ENCODE measurements around the gene YPEL2. TPM values are rescaled to one million over a fixed set of nuclear protein-coding genes. Genes with fewer than 3 reads are reported as not detected.

Gene YPEL2
- total RNA-seq, 1 experiment from 2014 or later, result 4.1 TPM

DNA sequence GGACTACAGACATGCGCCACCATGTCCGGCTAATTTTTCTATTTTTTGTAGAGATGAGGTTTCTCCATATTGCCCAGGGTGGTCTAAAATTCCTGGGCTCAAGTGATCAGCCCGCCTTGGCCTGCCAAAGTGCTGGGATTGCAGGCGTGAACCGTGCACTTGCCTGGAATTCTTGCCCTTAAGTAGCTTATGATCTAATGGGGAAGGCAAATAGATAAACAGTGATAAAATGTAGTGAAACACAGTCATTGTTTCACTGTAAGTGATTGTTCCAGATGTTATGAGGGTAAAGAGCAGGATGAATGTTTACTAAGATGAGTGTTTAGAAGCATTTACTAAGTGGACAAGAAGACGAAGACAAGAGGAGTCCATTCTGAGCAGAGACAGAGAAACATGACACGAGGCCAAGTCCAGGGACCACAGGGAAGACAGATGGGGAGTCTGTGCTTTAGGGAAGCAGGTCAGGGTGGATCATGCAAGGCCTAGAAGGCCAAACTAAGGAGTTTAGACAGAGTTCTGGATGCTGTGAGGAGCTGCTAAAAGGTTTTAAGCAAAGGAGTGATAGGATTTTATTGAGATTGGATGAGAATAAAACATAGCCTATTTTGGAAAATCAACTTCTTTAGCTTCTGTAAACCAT lies 36.9 kb downstream of the YPEL2 start:
- Mint-ChIP-seq H3K4me1 (ENCODE audit: low read depth, unreplicated experiment) (peaks cover 32% of the 10 kb centered on the region), H3K4me3 (ENCODE audit: low read depth, unreplicated experiment) (no peak overlapping the region), H3K27me3 (ENCODE audit: unreplicated experiment) (no peaks in the 10 kb centered on the region), H3K36me3 (ENCODE audit: insufficient read depth, unreplicated experiment) (no peaks in the 10 kb centered on the region), H3K27ac (ENCODE audit: unreplicated experiment) (no peak overlapping the region), H3K9me3 (ENCODE audit: low read depth, unreplicated experiment) (no peaks in the 10 kb centered on the region)
- intact Hi-C loops (cut with micrococcal nuclease; ENCODE audit: unreplicated experiment), result no loop called here
- CTCF ChIA-PET, result no interaction called here
- BruUV-seq (replicated peaks), result no TSS peak
- DNase-seq, result no peak
- TF ChIP-seq, protein P1, sequence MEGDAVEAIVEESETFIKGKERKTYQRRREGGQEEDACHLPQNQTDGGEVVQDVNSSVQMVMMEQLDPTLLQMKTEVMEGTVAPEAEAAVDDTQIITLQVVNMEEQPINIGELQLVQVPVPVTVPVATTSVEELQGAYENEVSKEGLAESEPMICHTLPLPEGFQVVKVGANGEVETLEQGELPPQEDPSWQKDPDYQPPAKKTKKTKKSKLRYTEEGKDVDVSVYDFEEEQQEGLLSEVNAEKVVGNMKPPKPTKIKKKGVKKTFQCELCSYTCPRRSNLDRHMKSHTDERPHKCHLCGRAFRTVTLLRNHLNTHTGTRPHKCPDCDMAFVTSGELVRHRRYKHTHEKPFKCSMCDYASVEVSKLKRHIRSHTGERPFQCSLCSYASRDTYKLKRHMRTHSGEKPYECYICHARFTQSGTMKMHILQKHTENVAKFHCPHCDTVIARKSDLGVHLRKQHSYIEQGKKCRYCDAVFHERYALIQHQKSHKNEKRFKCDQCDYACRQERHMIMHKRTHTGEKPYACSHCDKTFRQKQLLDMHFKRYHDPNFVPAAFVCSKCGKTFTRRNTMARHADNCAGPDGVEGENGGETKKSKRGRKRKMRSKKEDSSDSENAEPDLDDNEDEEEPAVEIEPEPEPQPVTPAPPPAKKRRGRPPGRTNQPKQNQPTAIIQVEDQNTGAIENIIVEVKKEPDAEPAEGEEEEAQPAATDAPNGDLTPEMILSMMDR (IDR thresholded peaks at IDR 0.05; ENCODE audit: unreplicated experiment), result no peak

DNA sequence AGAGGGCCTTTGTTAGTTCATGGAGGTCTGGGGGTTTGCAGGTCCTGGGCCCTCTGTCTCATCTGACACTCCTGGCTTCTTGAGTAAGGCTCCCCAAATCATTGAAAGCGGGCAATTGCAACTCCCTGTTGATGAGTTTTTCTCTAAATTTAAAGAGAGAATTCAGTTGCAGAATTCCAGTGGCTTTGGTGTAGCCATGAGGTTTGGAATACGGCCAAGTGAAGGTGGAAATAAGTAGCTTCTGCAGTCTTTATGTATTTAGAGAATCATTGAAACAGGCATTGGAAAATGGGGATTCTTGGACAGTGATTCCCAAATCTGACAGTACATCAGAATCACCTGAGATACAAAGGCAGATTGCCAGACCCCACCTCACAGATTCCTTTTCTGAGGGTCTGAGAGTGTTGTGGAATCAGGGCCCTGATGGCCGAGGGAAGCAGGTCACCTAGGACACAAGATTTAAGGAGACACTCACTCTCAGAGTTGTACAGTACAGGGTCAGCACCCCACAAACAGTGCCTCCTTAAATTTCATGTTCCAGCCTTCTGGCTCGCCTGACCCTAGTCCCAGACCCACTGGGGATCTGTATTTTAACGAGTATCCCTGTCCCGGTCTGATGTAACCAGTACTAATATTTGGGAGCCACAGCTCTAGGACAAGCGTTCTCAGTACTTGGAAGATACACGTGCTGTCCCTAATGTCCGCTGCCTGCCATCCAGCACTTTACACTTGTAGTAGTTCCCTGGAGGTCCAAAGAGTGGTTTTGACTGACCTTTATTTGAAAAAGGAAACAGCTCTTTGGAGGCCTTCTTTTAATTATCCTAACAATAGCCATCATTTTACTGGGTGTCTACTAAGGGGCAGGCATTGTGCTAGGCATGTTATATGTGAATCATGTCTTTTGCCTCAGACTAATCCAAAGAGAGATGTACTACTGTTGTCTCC lies 37.8 kb downstream of the YPEL2 start:
- H3K27ac Mint-ChIP-seq (ENCODE audit: unreplicated experiment), result no peak overlapping the region
- peaks cover 32% of the 10 kb centered on the region for H3K4me1 Mint-ChIP-seq (ENCODE audit: low read depth, unreplicated experiment)
- no TSS peak for BruUV-seq (replicated peaks)
- CTCF ChIA-PET, result no interaction called here
- H3K36me3 Mint-ChIP-seq (ENCODE audit: insufficient read depth, unreplicated experiment), result no peaks in the 10 kb centered on the region
- H3K27me3 Mint-ChIP-seq (ENCODE audit: unreplicated experiment), result no peaks in the 10 kb centered on the region
- TF ChIP-seq, protein P1 (IDR thresholded peaks at IDR 0.05; ENCODE audit: unreplicated experiment), result no peak
- no peaks in the 10 kb centered on the region for H3K9me3 Mint-ChIP-seq (ENCODE audit: low read depth, unreplicated experiment)
- no peak for DNase-seq
- no peak overlapping the region for H3K4me3 Mint-ChIP-seq (ENCODE audit: low read depth, unreplicated experiment)
- intact Hi-C loops (cut with micrococcal nuclease; ENCODE audit: unreplicated experiment), result no loop called here

DNA sequence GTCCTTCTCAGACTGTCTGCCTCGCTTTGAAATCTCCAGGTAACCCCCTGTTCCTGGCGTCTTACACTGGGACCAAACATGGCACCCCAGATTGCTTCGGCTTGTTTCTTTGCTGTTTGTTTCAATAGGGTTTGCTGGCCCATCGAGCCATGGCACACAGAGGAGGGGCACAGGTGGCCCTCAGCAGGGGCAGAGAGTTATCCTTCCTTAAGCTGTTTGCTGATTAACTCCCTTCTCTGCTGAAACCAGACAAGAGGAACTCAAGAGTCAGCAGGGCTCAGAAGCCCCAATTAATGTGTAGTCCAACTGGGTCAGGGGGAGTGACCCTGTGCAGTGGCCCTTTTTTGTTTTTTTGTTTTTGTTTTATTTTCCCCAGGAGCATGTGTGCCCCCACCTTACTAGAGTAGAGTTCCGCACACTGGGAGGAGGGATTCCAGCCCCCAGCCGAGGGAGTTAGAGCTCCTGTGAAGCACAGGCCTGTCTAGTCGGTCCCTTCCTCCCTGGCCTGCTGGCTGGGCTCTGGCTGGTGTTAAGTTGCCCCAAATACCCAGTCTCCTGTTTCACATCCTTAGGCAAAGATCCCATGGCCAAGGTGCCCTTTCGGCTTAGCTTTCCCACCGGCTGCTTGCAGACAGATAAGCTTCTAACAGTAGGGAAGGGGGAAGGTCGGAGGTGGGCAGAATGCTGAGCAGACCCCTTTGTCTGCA lies 39.3 kb downstream of the YPEL2 start:
- no TSS peak for BruUV-seq (replicated peaks)
- H3K27ac Mint-ChIP-seq (ENCODE audit: unreplicated experiment), result no peak overlapping the region
- H3K9me3 Mint-ChIP-seq (ENCODE audit: low read depth, unreplicated experiment), result no peaks in the 10 kb centered on the region
- no peaks in the 10 kb centered on the region for H3K27me3 Mint-ChIP-seq (ENCODE audit: unreplicated experiment)
- CTCF ChIA-PET, result no interaction called here
- intact Hi-C loops (cut with micrococcal nuclease; ENCODE audit: unreplicated experiment), result no loop called here
- no peak for DNase-seq
- no peak overlapping the region for H3K4me3 Mint-ChIP-seq (ENCODE audit: low read depth, unreplicated experiment)
- TF ChIP-seq, protein P1 (IDR thresholded peaks at IDR 0.05; ENCODE audit: unreplicated experiment), result no peak
- H3K4me1 Mint-ChIP-seq (ENCODE audit: low read depth, unreplicated experiment), result peaks cover 32% of the 10 kb centered on the region
- no peaks in the 10 kb centered on the region for H3K36me3 Mint-ChIP-seq (ENCODE audit: insufficient read depth, unreplicated experiment)

DNA sequence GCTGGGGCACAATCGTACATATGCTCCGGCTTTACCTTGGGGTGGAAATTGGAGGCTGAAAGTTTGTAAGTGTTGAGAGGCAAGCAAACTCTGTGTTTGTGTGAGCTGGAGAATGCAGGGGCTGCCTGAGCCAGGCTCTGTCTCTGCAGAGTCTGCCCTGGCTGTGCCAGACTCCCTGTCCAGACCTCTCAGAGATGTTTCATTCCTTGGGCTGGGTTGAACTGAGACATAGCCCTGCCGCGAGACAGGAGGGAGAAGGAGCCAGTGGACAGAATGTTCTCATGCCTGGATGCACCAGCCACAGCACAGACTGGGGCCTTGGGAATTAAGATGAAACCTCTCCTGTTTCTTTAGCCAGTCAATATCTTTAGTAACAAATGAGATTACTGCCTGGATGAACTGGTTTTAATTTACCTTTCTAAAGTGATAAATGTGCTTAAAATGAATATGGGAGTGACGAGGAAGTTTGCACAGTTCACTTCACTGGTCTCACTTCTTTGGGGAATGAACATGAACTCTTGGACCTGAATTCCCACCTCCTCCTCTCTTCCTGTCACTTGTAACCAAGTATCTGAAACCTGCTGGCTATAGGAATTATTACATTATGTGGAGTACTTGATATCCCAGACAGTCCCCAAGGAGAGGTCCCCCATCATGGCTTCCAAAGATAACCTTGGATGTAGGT lies 40.1 kb downstream of the YPEL2 start:
- TF ChIP-seq, protein P1 (IDR thresholded peaks at IDR 0.05; ENCODE audit: unreplicated experiment), result no peak
- Mint-ChIP-seq H3K27ac (ENCODE audit: unreplicated experiment) (no peak overlapping the region), H3K27me3 (ENCODE audit: unreplicated experiment) (no peaks in the 10 kb centered on the region), H3K4me1 (ENCODE audit: low read depth, unreplicated experiment) (peaks cover 32% of the 10 kb centered on the region), H3K36me3 (ENCODE audit: insufficient read depth, unreplicated experiment) (no peaks in the 10 kb centered on the region), H3K9me3 (ENCODE audit: low read depth, unreplicated experiment) (no peaks in the 10 kb centered on the region), H3K4me3 (ENCODE audit: low read depth, unreplicated experiment) (no peak overlapping the region)
- intact Hi-C loops (cut with micrococcal nuclease; ENCODE audit: unreplicated experiment), result no loop called here
- BruUV-seq (replicated peaks), result no TSS peak
- CTCF ChIA-PET, result no interaction called here
- no peak for DNase-seq
